ENCODE results near the gene RAD51AP2. TPM values are rescaled to one million over a fixed set of nuclear protein-coding genes. Genes with fewer than 3 reads are reported as not detected.

Gene RAD51AP2
- total and polyA plus RNA-seq, 2 of the 13 experiments (the other 11 are each of a cell fraction or from before 2014, with no cell fraction given) = 0.11 to 0.12 TPM

DNA sequence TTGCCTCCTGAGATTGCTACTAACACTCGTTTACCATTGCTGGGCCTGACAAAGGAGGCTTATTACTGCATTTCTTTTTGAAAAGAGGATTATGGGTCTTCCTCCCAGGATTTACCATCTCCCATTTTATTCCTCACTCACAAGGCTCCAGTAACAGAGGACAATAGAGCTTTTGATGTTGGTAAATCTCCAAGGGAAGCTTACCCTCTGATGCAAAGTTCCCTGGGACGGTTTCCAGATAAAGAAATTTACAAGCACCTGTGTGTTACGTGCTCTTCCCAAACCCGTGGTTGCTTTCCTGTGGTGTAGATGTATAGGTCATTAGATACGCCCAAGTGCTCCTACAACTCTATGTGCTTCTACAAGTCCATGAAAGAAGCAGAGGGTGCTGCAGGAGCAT, 39.4 kb upstream of the RAD51AP2 start (continued):
- TF ChIP-seq POLR2G (IDR thresholded peaks at IDR 0.05; ENCODE audit: low read depth, low read length) (0 out of 2 replicates have a peak, but pooled peaks have one; percentile 47), ZNF180 (CRISPR knock-in tag; IDR thresholded peaks at IDR 0.05; ENCODE audit: borderline replicate concordance, low read depth) (no peak), SOX5 (CRISPR knock-in tag; IDR thresholded peaks at IDR 0.05; ENCODE audit: borderline replicate concordance) (peak; percentile 77; the same call in 1 of the 2 replicates), IKZF1 (IDR thresholded peaks at IDR 0.05) (no peak)

DNA sequence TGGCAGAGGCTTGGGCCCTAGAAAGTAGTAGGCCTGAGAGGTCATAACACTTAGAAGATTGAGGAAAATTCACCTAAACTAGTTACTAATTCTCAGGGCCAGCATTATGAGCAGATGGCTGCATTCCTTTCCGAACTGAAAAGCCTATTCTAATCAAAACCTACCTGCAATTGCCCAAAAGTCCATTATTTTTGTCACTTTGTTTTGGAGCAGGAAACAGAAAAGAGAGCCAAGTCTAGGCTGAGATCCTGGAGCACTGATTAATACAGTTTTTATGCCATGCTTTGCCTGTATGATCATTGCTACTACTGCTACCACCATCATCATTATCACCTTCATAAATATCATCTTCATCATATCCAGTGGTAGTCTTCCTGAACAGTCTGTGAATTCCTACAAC, 36.9 kb upstream of the RAD51AP2 start:
- intact Hi-C loops (cut with micrococcal nuclease; ENCODE audit: unreplicated experiment) = no loop called here
- Histone ChIP-seq H3K27me3 (ENCODE audit: control insufficient read depth in 1 of 2, insufficient read depth in 2 of 2, low read length in 2 of 2) (no peaks in the 10 kb centered on the region), H3K36me3 (replicated peaks in 1 of 2; ENCODE audit: control insufficient read depth in 1 of 2, insufficient read depth in 2 of 2, low read length in 2 of 2) (peaks cover 7 to 9% of the 10 kb centered on the region in 2 experiments; a peak in 4 of 5 replicates), H3K9ac (ENCODE audit: insufficient read depth, low read depth, low read length) (no peak overlapping the region), H2AFZ (ENCODE audit: low read length) (no peak overlapping the region), H3K4me3 (replicated peaks in 1 of 3; ENCODE audit: insufficient read depth in 1 of 3, low read depth in 2 of 3, low read length in 3 of 3) (no peak overlapping the region), H4K20me1 (ENCODE audit: insufficient read depth, low read length) (no peaks in the 10 kb centered on the region), H3K4me1 (ENCODE audit: insufficient read depth, low read length) (peaks cover 76% of the 10 kb centered on the region), H3K79me2 (ENCODE audit: insufficient read depth, low read length) (peaks cover 89% of the 10 kb centered on the region), H3K4me2 (ENCODE audit: low read depth, low read length) (no peak overlapping the region), H3K27ac (ENCODE audit: extremely low read length, insufficient read depth, low read length) (no peak overlapping the region), H3K9me3 (ENCODE audit: low read length) (no peaks in the 10 kb centered on the region)
- ATAC-seq = no peak
- in situ Hi-C loops (cut with HindIII; ENCODE audit: extremely low pct_ligation_motif_present, low pct_unique_long_range_greater_than_20kb) = no loop called here
- ChIA-PET CTCF (ENCODE audit: low intra/inter-chr PET ratio, low total read pairs) (no interaction called here), POLR2A (interaction anchor here (1.5 kb wide), 1 partner anchor 12 kb away, joined by 3 read pairs; no protein-coding TSS in a partner anchor)
- no peak for DNase-seq (ENCODE audit: low spot score)
- WGBS (ENCODE audit: low lambda C conversion rate) = 95% methylated on average over 1 of the region's 1 CpG
- BruUV-seq (replicated peaks) = no TSS peak
- no peak for FAIRE-seq
- TF ChIP-seq ZNF263 (CRISPR knock-in tag; IDR thresholded peaks at IDR 0.05) (no peak), ZKSCAN1 (IDR thresholded peaks at IDR 0.05; ENCODE audit: low read length) (no peak), EED (CRISPR knock-in tag; IDR thresholded peaks at IDR 0.05) (no peak), KLF16 (CRISPR knock-in tag; IDR thresholded peaks at IDR 0.05) (no peak), ZNF10 (CRISPR knock-in tag; IDR thresholded peaks at IDR 0.05; ENCODE audit: borderline replicate concordance, low read depth) (no peak), MIXL1 (CRISPR knock-in tag; IDR thresholded peaks at IDR 0.05) (no peak), HNF4G (IDR thresholded peaks at IDR 0.05; ENCODE audit: borderline replicate concordance, low read depth, low read length) (no peak), HNF4G (CRISPR knock-in tag; IDR thresholded peaks at IDR 0.05; ENCODE audit: borderline replicate concordance, low read depth) (no peak), HNRNPK (IDR thresholded peaks at IDR 0.05; ENCODE audit: low read depth, low read length, poor library complexity, severe bottlenecking) (no peak), TP53 (CRISPR knock-in tag; conservative IDR thresholded peaks at IDR 0.05) (no peak), RBFOX2 (IDR thresholded peaks at IDR 0.05; ENCODE audit: low read depth, low read length) (no peak), RBM39 (IDR thresholded peaks at IDR 0.05; ENCODE audit: low read depth, low read length, poor library complexity, severe bottlenecking) (no peak)
- TF ChIP-seq, protein P1, sequence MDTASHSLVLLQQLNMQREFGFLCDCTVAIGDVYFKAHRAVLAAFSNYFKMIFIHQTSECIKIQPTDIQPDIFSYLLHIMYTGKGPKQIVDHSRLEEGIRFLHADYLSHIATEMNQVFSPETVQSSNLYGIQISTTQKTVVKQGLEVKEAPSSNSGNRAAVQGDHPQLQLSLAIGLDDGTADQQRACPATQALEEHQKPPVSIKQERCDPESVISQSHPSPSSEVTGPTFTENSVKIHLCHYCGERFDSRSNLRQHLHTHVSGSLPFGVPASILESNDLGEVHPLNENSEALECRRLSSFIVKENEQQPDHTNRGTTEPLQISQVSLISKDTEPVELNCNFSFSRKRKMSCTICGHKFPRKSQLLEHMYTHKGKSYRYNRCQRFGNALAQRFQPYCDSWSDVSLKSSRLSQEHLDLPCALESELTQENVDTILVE (CRISPR knock-in tag; IDR thresholded peaks at IDR 0.05) = no peak
- TF ChIP-seq, protein P2, sequence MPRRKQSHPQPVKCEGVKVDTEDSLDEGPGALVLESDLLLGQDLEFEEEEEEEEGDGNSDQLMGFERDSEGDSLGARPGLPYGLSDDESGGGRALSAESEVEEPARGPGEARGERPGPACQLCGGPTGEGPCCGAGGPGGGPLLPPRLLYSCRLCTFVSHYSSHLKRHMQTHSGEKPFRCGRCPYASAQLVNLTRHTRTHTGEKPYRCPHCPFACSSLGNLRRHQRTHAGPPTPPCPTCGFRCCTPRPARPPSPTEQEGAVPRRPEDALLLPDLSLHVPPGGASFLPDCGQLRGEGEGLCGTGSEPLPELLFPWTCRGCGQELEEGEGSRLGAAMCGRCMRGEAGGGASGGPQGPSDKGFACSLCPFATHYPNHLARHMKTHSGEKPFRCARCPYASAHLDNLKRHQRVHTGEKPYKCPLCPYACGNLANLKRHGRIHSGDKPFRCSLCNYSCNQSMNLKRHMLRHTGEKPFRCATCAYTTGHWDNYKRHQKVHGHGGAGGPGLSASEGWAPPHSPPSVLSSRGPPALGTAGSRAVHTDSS (CRISPR knock-in tag; conservative IDR thresholded peaks at IDR 0.05) = no peak
- TF ChIP-seq, protein P3, sequence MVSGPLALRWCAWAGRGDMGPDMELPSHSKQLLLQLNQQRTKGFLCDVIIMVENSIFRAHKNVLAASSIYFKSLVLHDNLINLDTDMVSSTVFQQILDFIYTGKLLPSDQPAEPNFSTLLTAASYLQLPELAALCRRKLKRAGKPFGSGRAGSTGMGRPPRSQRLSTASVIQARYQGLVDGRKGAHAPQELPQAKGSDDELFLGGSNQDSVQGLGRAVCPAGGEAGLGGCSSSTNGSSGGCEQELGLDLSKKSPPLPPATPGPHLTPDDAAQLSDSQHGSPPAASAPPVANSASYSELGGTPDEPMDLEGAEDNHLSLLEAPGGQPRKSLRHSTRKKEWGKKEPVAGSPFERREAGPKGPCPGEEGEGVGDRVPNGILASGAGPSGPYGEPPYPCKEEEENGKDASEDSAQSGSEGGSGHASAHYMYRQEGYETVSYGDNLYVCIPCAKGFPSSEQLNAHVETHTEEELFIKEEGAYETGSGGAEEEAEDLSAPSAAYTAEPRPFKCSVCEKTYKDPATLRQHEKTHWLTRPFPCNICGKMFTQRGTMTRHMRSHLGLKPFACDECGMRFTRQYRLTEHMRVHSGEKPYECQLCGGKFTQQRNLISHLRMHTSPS (CRISPR knock-in tag; IDR thresholded peaks at IDR 0.05; ENCODE audit: low read depth) = no peak

Measured in HepG2 (cell line).